ENCODE data around the gene IL12B. TPM values are rescaled to one million over a fixed set of nuclear protein-coding genes. Genes with fewer than 3 reads are reported as not detected.

IL12B gene
- polyA plus RNA-seq, 1 experiment: 0.02 TPM

DNA sequence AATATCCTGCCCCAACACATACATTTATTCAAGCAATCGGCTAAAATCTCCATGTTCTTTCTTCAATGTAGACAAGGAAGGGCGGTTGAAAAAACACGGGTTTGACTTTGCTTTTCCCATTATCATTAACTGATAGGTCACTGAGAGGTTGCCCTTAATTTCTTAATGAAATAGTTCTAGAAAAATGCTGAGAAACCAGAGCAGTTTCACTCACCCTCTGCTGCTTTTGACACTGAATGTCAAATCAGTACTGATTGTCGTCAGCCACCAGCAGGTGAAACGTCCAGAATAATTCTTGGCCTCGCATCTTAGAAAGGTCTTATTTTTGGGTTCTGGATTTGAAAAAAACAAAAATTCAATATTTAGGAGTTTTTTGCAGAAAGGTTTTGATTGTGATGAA lies 8.1 kb downstream of the IL12B start:
- POLR2A ChIA-PET: no interaction called here
- CTCF ChIA-PET: no interaction called here

DNA sequence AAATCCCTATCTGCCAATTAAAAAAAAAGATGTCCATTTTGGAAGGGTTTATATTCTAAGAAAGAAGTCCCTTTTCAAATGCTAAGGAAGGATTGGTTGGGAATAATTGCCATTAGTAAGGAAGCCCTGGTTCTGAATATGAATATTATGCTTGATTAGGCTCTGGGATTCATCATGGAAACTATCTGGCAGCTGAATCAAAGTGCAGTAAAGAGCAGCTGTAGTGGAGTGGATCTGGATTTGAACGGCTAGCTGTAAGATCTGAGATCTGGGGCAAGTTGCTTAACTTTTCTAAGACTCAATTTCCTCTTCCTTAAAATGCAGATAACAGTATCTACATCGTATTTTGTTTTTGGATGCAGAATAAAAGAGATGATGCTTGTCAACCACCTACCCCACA lies 10.5 kb downstream of the IL12B start:
- Histone ChIP-seq H3K4me3 (ENCODE audit: low read depth, low read length) (no peak overlapping the region), H3K27me3 (ENCODE audit: control insufficient read depth, insufficient read depth, low read length) (no peaks in the 10 kb centered on the region), H3K9me3 (ENCODE audit: control insufficient read depth, insufficient read depth, low read length) (no peaks in the 10 kb centered on the region), H3K27ac (ENCODE audit: low read depth, low read length) (no peak overlapping the region)
- no peak for DNase-seq (ENCODE audit: low read depth, low spot score)
- ChIA-PET CTCF (interaction anchor here (0.6 to 7.1 kb wide), 3 partner anchors 33 to 680 kb away, joined by 3 to 100 read pairs (median 5); no protein-coding TSS in a partner anchor), POLR2A (no interaction called here)
- TF ChIP-seq, protein P1, sequence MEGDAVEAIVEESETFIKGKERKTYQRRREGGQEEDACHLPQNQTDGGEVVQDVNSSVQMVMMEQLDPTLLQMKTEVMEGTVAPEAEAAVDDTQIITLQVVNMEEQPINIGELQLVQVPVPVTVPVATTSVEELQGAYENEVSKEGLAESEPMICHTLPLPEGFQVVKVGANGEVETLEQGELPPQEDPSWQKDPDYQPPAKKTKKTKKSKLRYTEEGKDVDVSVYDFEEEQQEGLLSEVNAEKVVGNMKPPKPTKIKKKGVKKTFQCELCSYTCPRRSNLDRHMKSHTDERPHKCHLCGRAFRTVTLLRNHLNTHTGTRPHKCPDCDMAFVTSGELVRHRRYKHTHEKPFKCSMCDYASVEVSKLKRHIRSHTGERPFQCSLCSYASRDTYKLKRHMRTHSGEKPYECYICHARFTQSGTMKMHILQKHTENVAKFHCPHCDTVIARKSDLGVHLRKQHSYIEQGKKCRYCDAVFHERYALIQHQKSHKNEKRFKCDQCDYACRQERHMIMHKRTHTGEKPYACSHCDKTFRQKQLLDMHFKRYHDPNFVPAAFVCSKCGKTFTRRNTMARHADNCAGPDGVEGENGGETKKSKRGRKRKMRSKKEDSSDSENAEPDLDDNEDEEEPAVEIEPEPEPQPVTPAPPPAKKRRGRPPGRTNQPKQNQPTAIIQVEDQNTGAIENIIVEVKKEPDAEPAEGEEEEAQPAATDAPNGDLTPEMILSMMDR (IDR thresholded peaks at IDR 0.05; ENCODE audit: low read depth, low read length): no peak

More for the DNA sequence above, 8.1 kb downstream of the IL12B start:
- TF ChIP-seq, protein P1 (IDR thresholded peaks at IDR 0.05; ENCODE audit: low read depth, low read length): no peak
- H3K27me3 ChIP-seq (ENCODE audit: control insufficient read depth, insufficient read depth, low read length): no peaks in the 10 kb centered on the region
- no peak overlapping the region for H3K4me3 ChIP-seq (ENCODE audit: low read depth, low read length)
- H3K27ac ChIP-seq (ENCODE audit: low read depth, low read length): no peak overlapping the region
- no peaks in the 10 kb centered on the region for H3K9me3 ChIP-seq (ENCODE audit: control insufficient read depth, insufficient read depth, low read length)
- no peak for DNase-seq (ENCODE audit: low read depth, low spot score)

DNA sequence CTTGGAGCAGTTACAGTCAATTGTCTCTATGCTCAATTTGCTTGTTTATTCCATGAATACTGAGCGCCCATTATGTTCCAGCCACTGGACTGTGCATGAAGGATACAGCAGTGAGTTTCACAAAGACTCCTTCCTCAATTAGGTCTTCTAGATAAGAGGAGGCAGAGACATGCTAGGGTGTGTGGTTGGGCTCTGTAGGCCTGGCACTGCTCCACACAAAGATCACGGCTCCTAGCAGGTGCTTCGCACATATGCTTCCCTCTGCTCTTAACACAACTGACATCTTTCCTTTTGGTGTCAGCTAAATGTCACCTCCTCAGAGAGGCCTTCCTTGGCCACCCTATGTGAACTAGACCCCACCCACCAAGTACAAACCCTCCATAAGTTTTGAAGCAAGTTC lies 10.9 kb downstream of the IL12B start:
- H3K9me3 ChIP-seq (ENCODE audit: control insufficient read depth, insufficient read depth, low read length): no peaks in the 10 kb centered on the region
- CTCF ChIA-PET: interaction anchor here (7.1 kb wide), 1 partner anchor 163 kb away, joined by 100 read pairs; no protein-coding TSS in a partner anchor
- POLR2A ChIA-PET: no interaction called here
- H3K4me3 ChIP-seq (ENCODE audit: low read depth, low read length): no peak overlapping the region
- TF ChIP-seq, protein P1 (IDR thresholded peaks at IDR 0.05; ENCODE audit: low read depth, low read length): no peak
- H3K27ac ChIP-seq (ENCODE audit: low read depth, low read length): no peak overlapping the region
- DNase-seq (ENCODE audit: low read depth, low spot score): no peak
- no peaks in the 10 kb centered on the region for H3K27me3 ChIP-seq (ENCODE audit: control insufficient read depth, insufficient read depth, low read length)

DNA sequence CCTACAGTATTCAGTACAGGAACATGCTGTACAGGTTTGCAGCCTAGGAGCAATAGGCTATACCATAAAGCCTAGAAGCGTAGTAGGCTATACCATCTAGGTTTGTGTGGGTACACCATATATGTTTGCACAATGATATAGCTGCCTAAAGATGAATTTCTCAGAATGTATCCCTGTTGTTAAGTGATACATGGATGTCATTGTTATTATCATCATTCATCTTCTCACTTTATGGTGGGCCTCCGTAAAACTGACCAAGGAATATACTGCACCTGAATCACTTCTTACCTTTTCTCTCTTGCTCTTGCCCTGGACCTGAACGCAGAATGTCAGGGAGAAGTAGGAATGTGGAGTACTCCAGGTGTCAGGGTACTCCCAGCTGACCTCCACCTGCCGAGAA lies 11.8 kb downstream of the IL12B start:
- POLR2A ChIA-PET: no interaction called here
- Histone ChIP-seq H3K9me3 (ENCODE audit: control insufficient read depth, insufficient read depth, low read length) (no peaks in the 10 kb centered on the region), H3K27ac (ENCODE audit: low read depth, low read length) (no peak overlapping the region), H3K4me3 (ENCODE audit: low read depth, low read length) (no peak overlapping the region), H3K27me3 (ENCODE audit: control insufficient read depth, insufficient read depth, low read length) (no peaks in the 10 kb centered on the region)
- CTCF ChIA-PET: interaction anchor here (1.2 to 7.1 kb wide), 2 partner anchors 162 to 668 kb away, joined by 3 to 100 read pairs; no protein-coding TSS in a partner anchor
- DNase-seq (ENCODE audit: low read depth, low spot score): no peak
- TF ChIP-seq, protein P1 (IDR thresholded peaks at IDR 0.05; ENCODE audit: low read depth, low read length): no peak

DNA sequence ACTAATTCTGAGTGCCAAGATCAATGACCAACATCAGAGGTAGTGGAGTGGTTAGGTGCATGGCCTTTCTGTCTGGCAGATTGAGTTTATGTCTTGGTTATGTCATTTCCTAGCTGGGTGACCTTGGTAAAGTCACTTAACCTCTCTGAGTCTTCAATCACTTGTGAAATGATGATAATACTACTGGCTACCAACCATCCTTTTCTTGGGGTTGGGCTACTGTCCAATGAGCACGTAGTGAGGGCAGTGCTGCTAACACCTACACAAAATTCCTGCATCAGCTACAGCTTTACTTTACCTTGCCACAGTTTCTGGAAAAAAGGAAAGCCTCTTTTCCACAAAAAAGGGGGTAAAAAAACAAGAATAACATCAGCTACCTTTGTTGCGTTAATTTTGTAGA lies 12.4 kb downstream of the IL12B start:
- POLR2A ChIA-PET: no interaction called here
- no peaks in the 10 kb centered on the region for H3K27me3 ChIP-seq (ENCODE audit: control insufficient read depth, insufficient read depth, low read length)
- CTCF ChIA-PET: interaction anchor here (0.8 to 7.1 kb wide), 10 partner anchors 7 to 669 kb away, joined by 3 to 100 read pairs (median 8); no protein-coding TSS in a partner anchor
- no peak for DNase-seq (ENCODE audit: low read depth, low spot score)
- TF ChIP-seq, protein P1 (IDR thresholded peaks at IDR 0.05; ENCODE audit: low read depth, low read length): no peak
- H3K9me3 ChIP-seq (ENCODE audit: control insufficient read depth, insufficient read depth, low read length): no peaks in the 10 kb centered on the region
- no peak overlapping the region for H3K27ac ChIP-seq (ENCODE audit: low read depth, low read length)
- no peak overlapping the region for H3K4me3 ChIP-seq (ENCODE audit: low read depth, low read length)
